HG03196 (cell line): ENCODE results near the gene SMIM8.

Experiments used
- ATAC-seq: cut with Tn5 transposase; IDR thresholded peaks from one replicate; pipeline ENCODE4 v1.9.1; 2021; ENCODE audit not compliant: unreplicated experiment

Gene SMIM8

DNA sequence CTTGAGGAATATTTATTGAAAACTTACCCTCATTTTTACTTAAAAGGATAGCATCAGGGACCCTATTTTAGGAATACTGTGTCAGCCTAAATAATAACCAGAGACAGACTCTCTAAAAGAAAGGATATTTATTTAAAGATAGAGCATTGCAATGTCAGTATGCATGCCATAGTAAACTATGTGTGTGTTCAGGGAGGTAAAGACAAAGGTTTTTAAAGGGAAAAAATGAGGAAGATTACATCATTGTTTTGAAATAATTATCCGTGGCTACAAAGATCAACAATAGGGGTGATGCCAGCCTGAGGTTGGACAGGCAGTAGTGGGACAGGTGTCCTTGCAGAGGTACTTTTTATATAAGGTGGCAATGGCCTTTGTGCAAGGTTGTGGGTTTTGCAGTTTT is 61.6 kb downstream of the SMIM8 start:
- ATAC-seq, result no peak

- ATAC-seq, result no peak
These were observed 62.1 kb downstream of the SMIM8 start for GRCh38 chr6:87384449-87384848.

- ATAC-seq, result no peak
These were observed 68.9 kb downstream of the SMIM8 start for GRCh38 chr6:87391334-87391733.
